Measurements from ENCODE around the gene CYB561D2. TPM values are rescaled to one million over a fixed set of nuclear protein-coding genes. Genes with fewer than 3 reads are reported as not detected.
A peak's percentile ranks its signal among the peaks of the same experiment; 100 is the strongest.

CYB561D2 gene
- total and polyA plus RNA-seq, 2 of the 13 experiments (the other 11 are each of a cell fraction or from before 2014, with no cell fraction given): 11.1 to 17.2 TPM

- TF ChIP-seq, protein P1, sequence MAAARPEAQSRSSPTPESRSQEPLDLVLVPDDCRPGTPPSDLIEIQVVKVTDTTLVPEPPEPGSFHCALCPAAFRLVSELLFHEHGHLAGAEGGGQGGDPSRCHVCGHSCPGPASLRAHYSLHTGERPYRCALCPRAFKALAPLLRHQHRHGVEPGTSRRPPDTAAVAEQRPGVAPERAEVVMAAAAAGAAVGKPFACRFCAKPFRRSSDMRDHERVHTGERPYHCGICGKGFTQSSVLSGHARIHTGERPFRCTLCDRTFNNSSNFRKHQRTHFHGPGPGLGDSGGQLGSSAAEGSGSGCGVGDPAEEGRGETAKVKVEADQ (CRISPR knock-in tag; IDR thresholded peaks at IDR 0.05; ENCODE audit: borderline replicate concordance): no peak
- TF ChIP-seq ZNF292 (CRISPR knock-in tag; IDR thresholded peaks at IDR 0.05; ENCODE audit: borderline replicate concordance, low read depth) (no peak), TEF (CRISPR knock-in tag; IDR thresholded peaks at IDR 0.05) (no peak), HBP1 (CRISPR knock-in tag; IDR thresholded peaks at IDR 0.05; ENCODE audit: low read depth) (no peak), JUNB (CRISPR knock-in tag; IDR thresholded peaks at IDR 0.05; ENCODE audit: borderline replicate concordance) (no peak), ZNF232 (CRISPR knock-in tag; IDR thresholded peaks at IDR 0.05; ENCODE audit: borderline replicate concordance) (no peak)
- TF ChIP-seq, protein P2, sequence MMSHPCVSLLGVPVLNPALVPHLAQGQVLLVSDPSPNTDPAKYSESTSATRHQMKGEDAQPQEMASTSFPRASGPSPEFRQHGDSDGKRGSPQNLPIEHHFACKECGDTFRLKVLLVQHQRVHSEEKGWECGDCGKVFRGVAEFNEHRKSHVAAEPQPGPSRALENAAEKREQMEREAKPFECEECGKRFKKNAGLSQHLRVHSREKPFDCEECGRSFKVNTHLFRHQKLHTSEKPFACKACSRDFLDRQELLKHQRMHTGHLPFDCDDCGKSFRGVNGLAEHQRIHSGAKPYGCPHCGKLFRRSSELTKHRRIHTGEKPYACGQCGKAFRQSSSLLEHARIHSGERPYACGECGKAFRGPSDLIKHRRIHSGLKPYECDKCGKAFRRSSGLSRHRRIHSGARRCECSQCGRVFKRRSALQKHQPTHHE (CRISPR knock-in tag; IDR thresholded peaks at IDR 0.05; ENCODE audit: borderline replicate concordance): no peak
- no peak for DNase-seq (ENCODE audit: low spot score)
- intact Hi-C loops (cut with micrococcal nuclease; ENCODE audit: unreplicated experiment) (loop anchor here (5.0 kb wide), 1 partner anchor 145 kb away; no protein-coding TSS in a partner anchor), in situ Hi-C loops (cut with HindIII; ENCODE audit: extremely low pct_ligation_motif_present, low pct_unique_long_range_greater_than_20kb) (no loop called here)
- Histone ChIP-seq H3K27ac (ENCODE audit: extremely low read length, insufficient read depth, low read length) (no peak overlapping the region), H4K20me1 (ENCODE audit: insufficient read depth, low read length) (no peaks in the 10 kb centered on the region), H3K79me2 (ENCODE audit: insufficient read depth, low read length) (no peaks in the 10 kb centered on the region), H2AFZ (ENCODE audit: low read length) (no peak overlapping the region), H3K27me3 (ENCODE audit: control insufficient read depth in 1 of 2, insufficient read depth in 2 of 2, low read length in 2 of 2) (peaks cover 13 to 58% of the 10 kb centered on the region in 2 experiments), H3K9ac (ENCODE audit: insufficient read depth, low read depth, low read length) (no peak overlapping the region), H3K4me3 (replicated peaks in 1 of 3; ENCODE audit: insufficient read depth in 1 of 3, low read depth in 2 of 3, low read length in 3 of 3) (no peak overlapping the region), H3K4me2 (ENCODE audit: low read depth, low read length) (no peak overlapping the region), H3K4me1 (ENCODE audit: insufficient read depth, low read length) (peaks cover 7% of the 10 kb centered on the region), H3K9me3 (ENCODE audit: low read length) (no peaks in the 10 kb centered on the region), H3K36me3 (replicated peaks in 1 of 2; ENCODE audit: control insufficient read depth in 1 of 2, insufficient read depth in 2 of 2, low read length in 2 of 2) (no peaks in the 10 kb centered on the region)
- ChIA-PET POLR2A (no interaction called here), CTCF (ENCODE audit: low intra/inter-chr PET ratio, low total read pairs) (no interaction called here)
- ATAC-seq: peak; percentile 46
- no TSS peak for BruUV-seq (replicated peaks)
- no peak for FAIRE-seq
- 0% methylated on average over 7 of the region's 8 CpGs for WGBS (ENCODE audit: low lambda C conversion rate)
Measured at GRCh38 chr3:50372349-50372748, 21.7 kb downstream of the CYB561D2 start.
